OCI-LY7 (cell line): ENCODE results near the gene CHML.

Experiments
- CTCF ChIP-seq: fragments of 200-600 bp; sonication (generic); conservative IDR thresholded peaks from 2 replicates; pipeline ENCODE4 v1.5.1; 2014; ENCODE audit warnings: mild to moderate bottlenecking, antibody characterized with exemption, low read length, moderate library complexity, mixed read lengths
- EZH2phosphoT487 ChIP-seq: fragments of 200-600 bp; sonication (generic); IDR thresholded peaks from 2 replicates; pipeline ENCODE4 v1.6.1; 2018; ENCODE audit warnings: low read depth, borderline replicate concordance, mild to moderate bottlenecking, mixed run types, antibody characterized with exemption, low read length, moderate library complexity, mixed read lengths

GRCh38 chr1:241646201-241646600 lies 6.0 kb upstream of the CHML start:
- no peak for TF ChIP-seq CTCF
- TF ChIP-seq EZH2phosphoT487 = no peak
